HEK293T (cell line): ENCODE results near the gene C1RL.

Experiments used
- CTCF ChIA-PET: fragments of 350-600 bp; formaldehyde crosslinking; extraction: SDS; loops from one replicate; lab custom pipeline; 2021; ENCODE audit warnings: antibody characterized with exemption, inconsistent platforms; lab: Yijun Ruan, JAX
- POLR2A ChIA-PET: fragments of 350-600 bp; formaldehyde crosslinking; extraction: SDS; loops from one replicate; lab custom pipeline; 2020; ENCODE audit warnings: antibody characterized with exemption, inconsistent platforms; lab: Yijun Ruan, JAX
- DNase-seq: peaks from one replicate; pipeline ENCODE4 v3.0.0; 2012; ENCODE audit warnings: mixed read lengths; ENCODE audit errors: extremely low spot score
- ARNT ChIP-seq: fragments of 450-650 bp; IDR thresholded peaks from 2 replicates; pipeline ENCODE4 v1.6.1; 2017; ENCODE audit warnings: mild to moderate bottlenecking
- BHLHE40 ChIP-seq: fragments of 450-650 bp; IDR thresholded peaks from 2 replicates; pipeline ENCODE4 v1.6.1; 2016; ENCODE audit warnings: mild to moderate bottlenecking, moderate library complexity, borderline replicate concordance
- CTBP1 ChIP-seq: fragments of 450-650 bp; IDR thresholded peaks from 2 replicates; pipeline ENCODE4 v1.6.1; 2016; ENCODE audit warnings: borderline replicate concordance
- ELF4 ChIP-seq: fragments of 450-650 bp; IDR thresholded peaks from 2 replicates; pipeline ENCODE4 v1.6.1; 2017; ENCODE audit warnings: antibody characterized with exemption
- FOXA1 ChIP-seq: fragments of 450-650 bp; IDR thresholded peaks from 2 replicates; pipeline ENCODE4 v1.6.1; 2016; ENCODE audit warnings: mild to moderate bottlenecking
- FOXK2 ChIP-seq: fragments of 450-650 bp; IDR thresholded peaks from 2 replicates; pipeline ENCODE4 v1.6.1; 2016; ENCODE audit warnings: mild to moderate bottlenecking
- FOXM1 ChIP-seq: fragments of 450-650 bp; IDR thresholded peaks from 2 replicates; pipeline ENCODE4 v1.6.1; 2017; ENCODE audit warnings: mild to moderate bottlenecking, borderline replicate concordance
- HDGF ChIP-seq: fragments of 450-650 bp; IDR thresholded peaks from 2 replicates; pipeline ENCODE4 v1.6.1; 2017; ENCODE audit warnings: antibody characterized with exemption, borderline replicate concordance
- L3MBTL2 ChIP-seq: fragments of 450-650 bp; conservative IDR thresholded peaks from 2 replicates; pipeline ENCODE4 v1.6.1; 2016; ENCODE audit warnings: mild to moderate bottlenecking
- LEF1 ChIP-seq: fragments of 450-650 bp; IDR thresholded peaks from 2 replicates; pipeline ENCODE4 v1.6.1; 2017; ENCODE audit warnings: mild to moderate bottlenecking, borderline replicate concordance
- NFRKB ChIP-seq: fragments of 450-650 bp; IDR thresholded peaks from 2 replicates; pipeline ENCODE4 v1.6.1; 2016; ENCODE audit warnings: mild to moderate bottlenecking, moderate library complexity
- PKNOX1 ChIP-seq: fragments of 450-650 bp; IDR thresholded peaks from 2 replicates; pipeline ENCODE4 v1.6.1; 2016
- SP1 ChIP-seq: fragments of 450-650 bp; IDR thresholded peaks from 2 replicates; pipeline ENCODE4 v1.6.1; 2017
- SUZ12 ChIP-seq: fragments of 450-650 bp; IDR thresholded peaks from 2 replicates; pipeline ENCODE4 v1.6.1; 2016; ENCODE audit warnings: mild to moderate bottlenecking
- TARDBP ChIP-seq: fragments of 450-650 bp; IDR thresholded peaks from 2 replicates; pipeline ENCODE4 v1.6.1; 2016
- ZNF384 ChIP-seq: fragments of 450-650 bp; IDR thresholded peaks from 2 replicates; pipeline ENCODE4 v1.6.1; 2016

C1RL gene

GRCh38 chr12:7108796-7109571 is at the start of gene C1RL:
C1RL (minus strand) TSS chr12:7109214; CDS start chr12:7109180, 34 bp downstream.
- ChIA-PET POLR2A (interaction anchor here (0.6 to 3.1 kb wide), 6 partner anchors 9 to 242 kb away, joined by 3 to 27 read pairs (median 4); partner anchors contain the start of genes C12orf57, RNU7-1 and TPI1), CTCF (interaction anchor here (0.6 to 1.0 kb wide), 5 partner anchors 16 to 144 kb away, joined by 3 to 5 read pairs (median 3); no protein-coding TSS in a partner anchor)
- no peak for TF ChIP-seq SUZ12
- no peak for TF ChIP-seq BHLHE40
- no peak for TF ChIP-seq FOXK2
- TF ChIP-seq FOXM1 = no peak
- no peak for TF ChIP-seq LEF1
- no peak for TF ChIP-seq FOXA1
- TF ChIP-seq NFRKB = no peak
- TF ChIP-seq ZNF384 = no peak
- no peak for TF ChIP-seq L3MBTL2
- TF ChIP-seq ELF4 = no peak
- TF ChIP-seq HDGF = no peak
- no peak for TF ChIP-seq TARDBP
- DNase-seq = peak; percentile 80

GRCh38 chr12:7157391-7157790 is 48.4 kb upstream of the C1RL start:
- POLR2A ChIA-PET = no interaction called here
- CTCF ChIA-PET = no interaction called here
- TF ChIP-seq SUZ12 = no peak
- no peak for TF ChIP-seq ELF4
- no peak for TF ChIP-seq ZNF384
- no peak for TF ChIP-seq LEF1
- TF ChIP-seq FOXA1 = no peak
- no peak for TF ChIP-seq FOXM1
- no peak for TF ChIP-seq CTBP1
- no peak for TF ChIP-seq TARDBP
- no peak for TF ChIP-seq NFRKB
- TF ChIP-seq SP1 = no peak
- TF ChIP-seq L3MBTL2 = no peak
- no peak for DNase-seq

GRCh38 chr12:7156259-7157197 is 47.5 kb upstream of the C1RL start:
- POLR2A ChIA-PET = no interaction called here
- TF ChIP-seq CTBP1 (no peak), SUZ12 (no peak), SP1 (no peak), ARNT (no peak), FOXA1 (no peak), HDGF (no peak), FOXM1 (no peak), NFRKB (no peak), LEF1 (no peak), ZNF384 (no peak), FOXK2 (no peak), PKNOX1 (no peak)
- CTCF ChIA-PET = interaction anchor here (0.5 to 1.8 kb wide), 2 partner anchors 12 to 32 kb away, joined by 3 to 11 read pairs; no protein-coding TSS in a partner anchor
- DNase-seq = no peak

- TF ChIP-seq SP1 (no peak), LEF1 (no peak), TARDBP (no peak), ARNT (no peak), FOXM1 (no peak), BHLHE40 (no peak), HDGF (no peak), CTBP1 (no peak), NFRKB (no peak), PKNOX1 (no peak), L3MBTL2 (no peak), SUZ12 (no peak), FOXK2 (no peak)
- ChIA-PET POLR2A (no interaction called here), CTCF (interaction anchor here (0.5 to 1.8 kb wide), 5 partner anchors 9 to 112 kb away, joined by 3 to 11 read pairs (median 3); no protein-coding TSS in a partner anchor)
- no peak for DNase-seq
Measured at GRCh38 chr12:7155471-7156034, 46.5 kb upstream of the C1RL start.

GRCh38 chr12:7154901-7155470 is 46.0 kb upstream of the C1RL start:
- ChIA-PET POLR2A (no interaction called here), CTCF (interaction anchor here (0.6 to 1.8 kb wide), 4 partner anchors 9 to 112 kb away, joined by 3 to 11 read pairs (median 4); no protein-coding TSS in a partner anchor)
- TF ChIP-seq ARNT (no peak), FOXM1 (no peak), TARDBP (no peak), NFRKB (no peak), ELF4 (no peak), FOXA1 (no peak), FOXK2 (no peak)
- no peak for DNase-seq
